K562 (cell line): ENCODE data around the gene PTH2. TPM values are rescaled to one million over a fixed set of nuclear protein-coding genes. Genes with fewer than 3 reads are reported as not detected.
A peak's percentile ranks its signal among the peaks of the same experiment; 100 is the strongest.

Source experiments
- ATAC-seq: fragments of 200-7000 bp; cut with Tn5 transposase; 3 replicates; pipeline ENCODE4 v1.9.1; 2020; ENCODE audit warnings: moderate library complexity
- BruUV-seq: library from RNA; stranded (reverse); fragments of 400-500 nt; replicated peaks from 2 replicates; lab custom pipeline; 2021; lab: Mats Ljungman, UMichigan
- CTCF ChIA-PET: fragments of 300-600 bp; formaldehyde crosslinking; extraction: SDS; loops from one replicate; lab custom pipeline; 2021; ENCODE audit warnings: low intra/inter-chr PET ratio; lab: Yijun Ruan, JAX
- POLR2A ChIA-PET: fragments of 300-600, 350-650 bp; sonication (Branson Sonifier 250); formaldehyde crosslinking; extraction: SDS; loops from one replicate; lab custom pipeline; 2021; ENCODE audit warnings: antibody characterized with exemption, inconsistent platforms; lab: Yijun Ruan, JAX
- DNase-seq, 4 experiments: peaks; one replicate each; pipeline versions ENCODE4 v3.0.0 to v3.0.0-alpha.2; 2011 to 2018; ENCODE audit warnings: low spot score in 3 of 4, mixed read lengths in 3 of 4; ENCODE audit errors: extremely low read depth in 1 of 4
- FAIRE-seq: peaks from 2 replicates; lab custom pipeline; 2011; peaks lifted over from hg19 to GRCh38; lab: Jason Lieb, UNC
- H2AFZ ChIP-seq: 2 replicates; pipeline ENCODE4 v1.6.0; 2011; ENCODE audit warnings: low read depth, low read length, control low read depth, inconsistent platforms
- H3K27ac ChIP-seq: fragments of 200-600 bp; 3 replicates; pipeline ENCODE4 v1.8.0; 2011; ENCODE audit warnings: low read depth, mild to moderate bottlenecking, control low read depth, inconsistent platforms, low read length, moderate library complexity, mixed read lengths; ENCODE audit errors: extremely low read depth
- H3K27me3 ChIP-seq, 2 experiments: fragments of 300-600 bp in 1 of 2; 2 replicates in 1 of 2; 3 replicates in 1 of 2; pipeline versions ENCODE4 v1.6.0 to v1.8.0; 2011; ENCODE audit warnings: inconsistent platforms in 2 of 2, low read length in 2 of 2, mild to moderate bottlenecking in 1 of 2, mixed read lengths in 1 of 2, moderate library complexity in 1 of 2; ENCODE audit not compliant: control insufficient read depth in 2 of 2, insufficient read depth in 2 of 2
- H3K36me3 ChIP-seq: fragments of 300-600 bp; 3 replicates; pipeline ENCODE4 v1.8.0; 2011; ENCODE audit warnings: mild to moderate bottlenecking, low read length, inconsistent platforms; ENCODE audit not compliant: control insufficient read depth, insufficient read depth
- H3K4me1 ChIP-seq, 2 experiments: fragments of 200-600 bp in 1 of 2; replicated peaks in 1 of 2; 2 replicates in 1 of 2; 3 replicates in 1 of 2; pipeline versions ENCODE4 v1.5.1 to v1.8.0; 2011; ENCODE audit warnings: inconsistent platforms in 2 of 2, low read length in 2 of 2, mild to moderate bottlenecking in 1 of 2, mixed read lengths in 1 of 2, moderate library complexity in 1 of 2; ENCODE audit not compliant: control insufficient read depth in 2 of 2, insufficient read depth in 2 of 2
- H3K4me2 ChIP-seq: 2 replicates; pipeline ENCODE4 v1.6.1; 2011; ENCODE audit warnings: low read length, control low read depth, inconsistent platforms, mixed read lengths; ENCODE audit not compliant: insufficient read depth
- H3K4me3 ChIP-seq: fragments of 200-600 bp; sonication (generic), shearing (Covaris generic); 2 replicates; pipeline ENCODE4 v1.5.1; 2016; ENCODE audit warnings: control low read depth, inconsistent platforms
- H3K79me2 ChIP-seq: fragments of 200-600 bp; 3 replicates; pipeline ENCODE4 v1.8.0; 2011; ENCODE audit warnings: low read length, inconsistent platforms; ENCODE audit not compliant: control insufficient read depth, insufficient read depth
- H3K9ac ChIP-seq, 2 experiments: 2 replicates each; pipeline versions ENCODE4 v1.6.0 to v1.6.1; 2011; ENCODE audit warnings: low read depth in 2 of 2, low read length in 2 of 2, control low read depth in 1 of 2, inconsistent platforms in 1 of 2, mild to moderate bottlenecking in 1 of 2, mixed read lengths in 1 of 2; ENCODE audit not compliant: insufficient read depth in 1 of 2
- H3K9me1 ChIP-seq: one replicate; pipeline ENCODE4 v1.6.0; 2011; ENCODE audit warnings: inconsistent platforms, mild to moderate bottlenecking, low read length, moderate library complexity; ENCODE audit not compliant: control insufficient read depth, insufficient read depth
- H3K9me3 ChIP-seq: replicated peaks from 2 replicates; pipeline ENCODE4 v1.5.1; 2011; ENCODE audit warnings: low read depth, low read length, inconsistent platforms; ENCODE audit not compliant: control insufficient read depth, insufficient read depth
- H4K20me1 ChIP-seq: replicated peaks from 2 replicates; pipeline ENCODE4 v1.6.1; 2011; ENCODE audit warnings: low read length, inconsistent platforms, mixed read lengths; ENCODE audit not compliant: control insufficient read depth, insufficient read depth
- SMAD3 ChIP-seq: fragments of 450-650 bp; formaldehyde crosslinking; conservative IDR thresholded peaks from 2 replicates; pipeline ENCODE4 v1.4.0; 2020; ENCODE audit warnings: mild to moderate bottlenecking
- ZNF121 ChIP-seq: sonication (generic); formaldehyde crosslinking; conservative IDR thresholded peaks from 2 replicates; pipeline ENCODE4 v1.8.0; 2022; ENCODE audit warnings: missing genetic modification reagents
- ZNF551 ChIP-seq: fragments of 250-450 bp; sonication (Bioruptor Pico); IDR thresholded peaks from 2 replicates; pipeline ENCODE4 v1.5.0; 2021; ENCODE audit warnings: mild to moderate bottlenecking, moderate library complexity
- WGBS: fragments of 100-300 bp; shearing (Covaris generic); methylation state at CpG from one replicate; pipeline ENCODE4 v1.1.6; 2016; ENCODE audit warnings: low coverage, mixed read lengths; ENCODE audit not compliant: insufficient coverage; ENCODE audit errors: missing lambda C conversion rate; 5-methylcytosine and 5-hydroxymethylcytosine counted together
- in situ Hi-C: fragments of 300-500 bp; cut with MboI; formaldehyde crosslinking; loops from 4 replicates; pipeline ENCODE4 v1.15.0; 2018; ENCODE audit warnings: inconsistent platforms, mixed read lengths
- intact Hi-C: fragments of 100-400 bp; cut with micrococcal nuclease; formaldehyde crosslinking; loops from 2 replicates; pipeline ENCODE4 v1.14.2; 2022
- polyA plus RNA-seq, 8 experiments: library from polyadenylated mRNA; depleted of rRNA in 4 of 8; stranded (reverse) in 5 of 8; unstranded in 3 of 8; fragments of >200 nt; fragmentation: Nextera tagmentation in 2 of 8; fragmentation: Illumina TruSeq in 1 of 8; extraction: Ambion mirVana in 2 of 8; extraction: Trizol in 1 of 8; gene quantifications; 2 replicates each; pipeline versions ENCODE4 v1.2.1 to v1.2.3, GENCODE V29; 2011 to 2014; ENCODE audit warnings: inconsistent platforms in 1 of 8, missing spikeins in 1 of 8
- total RNA-seq, 7 experiments: library from RNA; depleted of rRNA in 6 of 7; stranded (reverse); fragments of >200 nt in 6 of 7; fragmentation: Illumina TruSeq in 2 of 7; extraction: Trizol in 2 of 7; gene quantifications; 2 replicates each; pipeline versions ENCODE4 v1.2.1 to v1.2.3, GENCODE V29; 2011 to 2021; ENCODE audit warnings: low replicate concordance in 1 of 7

The PTH2 gene
- total and polyA plus RNA-seq, 9 of the 15 experiments (the other 6 are each of a cell fraction or from before 2014, with no cell fraction given), result 1.3 TPM; not detected in 8

- intact Hi-C loops, result no loop called here
- H3K4me1 ChIP-seq, result peaks cover 0 to 21% of the 10 kb centered on the region in 2 experiments; a peak in 3 of 5 replicates
- ATAC-seq (no peak), FAIRE-seq (no peak), DNase-seq (no peak)
- H3K79me2 ChIP-seq, result no peaks in the 10 kb centered on the region
- ChIA-PET CTCF (interaction anchor here (0.6 kb wide), 2 partner anchors 11 to 74 kb away, joined by 3 to 4 read pairs; no protein-coding TSS in a partner anchor), POLR2A (interaction anchor here (1.0 to 1.9 kb wide), 2 partner anchors 10 to 14 kb away, joined by 4 to 8 read pairs; no protein-coding TSS in a partner anchor)
- no TSS peak for BruUV-seq
- TF ChIP-seq ZNF121 (CRISPR knock-in tag) (peak; percentile 22), SMAD3 (CRISPR knock-in tag) (no peak), ZNF551 (no peak)
- H2AFZ ChIP-seq, result no peak overlapping the region
- no peaks in the 10 kb centered on the region for H3K9me1 ChIP-seq
- no peaks in the 10 kb centered on the region for H3K36me3 ChIP-seq
- no peak overlapping the region for H3K4me3 ChIP-seq
- H3K9ac ChIP-seq, result peak overlapping the region in 1 of 2 experiments; percentile 76; a peak in 1 of 4 replicates
- no peak overlapping the region for H3K27ac ChIP-seq
- H4K20me1 ChIP-seq, result no peaks in the 10 kb centered on the region
- WGBS, result 23% methylated on average over 8 of the region's 8 CpGs
- no peak overlapping the region for H3K4me2 ChIP-seq
- in situ Hi-C loops, result no loop called here
- no peaks in the 10 kb centered on the region for H3K9me3 ChIP-seq
- H3K27me3 ChIP-seq, result no peaks in the 10 kb centered on the region
Observed at GRCh38 chr19:49396738-49397505, 26.3 kb downstream of the PTH2 start.
